Measurements from ENCODE around the gene MARS1. TPM values are rescaled to one million over a fixed set of nuclear protein-coding genes. Genes with fewer than 3 reads are reported as not detected.

The MARS1 gene
- total and polyA plus RNA-seq, 9 donors: 82.0 to 99.3 (median 91.0) TPM

DNA sequence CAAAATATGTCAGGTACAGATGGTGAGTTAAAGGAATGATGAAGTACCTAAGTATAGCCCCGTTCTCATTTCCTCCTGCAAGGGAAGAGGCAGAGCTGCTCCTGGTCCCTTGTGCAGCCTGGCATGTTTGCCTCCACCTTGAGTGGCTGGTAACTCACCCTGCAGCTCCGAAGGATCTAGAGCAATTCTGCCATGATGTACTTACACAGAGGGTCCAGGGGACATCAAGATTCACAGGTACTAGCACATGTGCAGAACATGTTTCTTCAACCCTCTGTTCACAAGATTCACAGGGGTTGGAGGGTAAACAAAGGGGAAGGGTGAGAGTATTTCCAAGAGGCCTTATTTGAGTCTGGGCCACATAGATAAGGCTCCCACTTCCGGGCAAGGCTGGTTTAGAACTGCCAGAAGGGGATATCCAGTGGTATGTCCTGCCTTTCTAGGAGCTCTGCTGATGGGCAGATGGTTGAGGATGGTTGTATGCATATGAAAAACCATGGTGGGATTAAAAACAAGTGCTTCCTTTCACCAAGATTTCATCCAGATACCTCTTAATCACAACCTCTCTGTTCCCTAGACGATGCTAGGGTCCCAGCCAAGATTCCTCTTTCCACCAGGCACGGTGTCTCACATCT lies 51.4 kb downstream of the MARS1 start:
- WGBS (ENCODE audit: insufficient coverage): 86% methylated on average over 2 of the region's 5 CpGs
- H3K27ac ChIP-seq (ENCODE audit: low read length): no peak overlapping the region
- no peak for DNase-seq
- no peaks in the 10 kb centered on the region for H3K4me1 ChIP-seq (ENCODE audit: control insufficient read depth, insufficient read depth, low read length)
- H3K36me3 ChIP-seq (ENCODE audit: control insufficient read depth, insufficient read depth, low read length): peaks cover 65% of the 10 kb centered on the region
- no peaks in the 10 kb centered on the region for H3K27me3 ChIP-seq (ENCODE audit: control insufficient read depth, insufficient read depth, low read length)
- no peaks in the 10 kb centered on the region for H3K9me3 ChIP-seq (replicated peaks; ENCODE audit: control insufficient read depth, low read depth, low read length)
- no peak overlapping the region for H3K4me3 ChIP-seq (ENCODE audit: low read length)

DNA sequence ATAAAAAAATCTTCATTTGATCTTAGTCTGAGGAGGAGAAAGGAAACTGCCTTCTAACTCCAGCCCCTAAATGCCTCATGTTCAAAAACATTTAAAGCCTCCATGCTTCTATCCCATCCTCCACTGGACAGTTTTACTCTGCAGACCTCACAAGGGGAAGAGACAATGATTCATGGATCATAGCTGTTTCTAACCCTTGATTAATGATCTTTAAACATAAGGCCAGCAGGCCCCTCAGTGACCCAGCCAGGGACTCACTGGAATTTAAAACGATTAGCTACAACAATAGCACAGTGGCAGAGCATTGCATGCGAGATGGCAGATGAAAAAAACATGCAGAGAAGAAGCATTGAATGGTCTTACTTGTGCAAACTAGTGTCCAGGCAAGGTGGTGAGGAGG lies 53.1 kb downstream of the MARS1 start:
- 80% methylated on average over 1 of the region's 2 CpGs for WGBS (ENCODE audit: insufficient coverage)
- DNase-seq: no peak
- no peak overlapping the region for H3K27ac ChIP-seq (ENCODE audit: low read length)
- H3K4me1 ChIP-seq (ENCODE audit: control insufficient read depth, insufficient read depth, low read length): peaks cover 5% of the 10 kb centered on the region
- peaks cover 48% of the 10 kb centered on the region for H3K36me3 ChIP-seq (ENCODE audit: control insufficient read depth, insufficient read depth, low read length)
- no peaks in the 10 kb centered on the region for H3K9me3 ChIP-seq (replicated peaks; ENCODE audit: control insufficient read depth, low read depth, low read length)
- H3K27me3 ChIP-seq (ENCODE audit: control insufficient read depth, insufficient read depth, low read length): no peaks in the 10 kb centered on the region
- no peak overlapping the region for H3K4me3 ChIP-seq (ENCODE audit: low read length)

DNA sequence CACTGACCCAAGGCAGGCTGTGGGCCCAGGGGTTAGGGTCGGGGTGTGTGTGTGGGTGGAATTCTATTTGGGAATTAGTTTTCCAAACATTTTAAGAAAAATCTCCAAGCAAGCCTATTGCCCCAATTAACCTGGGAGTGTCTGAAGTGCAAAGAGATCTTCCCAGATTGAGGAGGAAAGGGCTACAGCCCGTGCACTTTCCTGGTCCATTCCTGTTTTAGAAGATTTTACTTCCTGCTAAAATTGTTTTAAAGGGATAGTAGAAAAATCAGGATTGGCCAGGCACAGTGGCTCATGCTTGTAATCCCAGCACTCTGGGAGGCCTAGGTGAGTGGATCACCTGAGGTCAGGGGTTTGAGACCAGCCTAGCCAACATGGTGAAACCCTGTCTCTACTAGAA lies 53.8 kb downstream of the MARS1 start:
- Histone ChIP-seq H3K36me3 (ENCODE audit: control insufficient read depth, insufficient read depth, low read length) (peaks cover 41% of the 10 kb centered on the region), H3K27me3 (ENCODE audit: control insufficient read depth, insufficient read depth, low read length) (no peaks in the 10 kb centered on the region)

DNA sequence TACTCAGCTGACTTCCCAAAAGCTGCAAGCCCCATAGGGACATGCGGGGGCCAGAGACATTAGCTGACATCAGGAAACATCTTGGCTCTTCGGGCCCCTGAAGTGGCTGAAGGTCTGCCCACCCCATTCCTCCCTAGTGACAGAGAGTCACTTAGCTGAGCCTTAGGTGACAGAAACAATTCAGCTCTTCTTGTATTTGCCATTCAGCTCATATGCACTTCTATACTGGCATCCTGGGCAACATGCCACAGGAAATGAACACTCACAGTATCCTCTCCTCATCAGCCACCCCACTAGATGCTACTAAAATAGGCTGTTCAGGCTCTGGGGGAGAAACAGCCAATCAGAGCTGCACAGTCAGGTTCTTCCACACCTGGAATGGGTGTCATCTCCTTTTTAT lies 55.7 kb downstream of the MARS1 start:
- no peaks in the 10 kb centered on the region for H3K9me3 ChIP-seq (replicated peaks; ENCODE audit: control insufficient read depth, low read depth, low read length)
- WGBS (ENCODE audit: insufficient coverage): 90% methylated on average over 1 of the region's 2 CpGs
- no peak for DNase-seq
- peaks cover 10% of the 10 kb centered on the region for H3K4me1 ChIP-seq (ENCODE audit: control insufficient read depth, insufficient read depth, low read length)
- H3K4me3 ChIP-seq (ENCODE audit: low read length): no peak overlapping the region
- H3K27ac ChIP-seq (ENCODE audit: low read length): no peak overlapping the region
- H3K36me3 ChIP-seq (ENCODE audit: control insufficient read depth, insufficient read depth, low read length): peaks cover 25% of the 10 kb centered on the region
- H3K27me3 ChIP-seq (ENCODE audit: control insufficient read depth, insufficient read depth, low read length): peaks cover 4% of the 10 kb centered on the region

More for the DNA sequence above, 53.8 kb downstream of the MARS1 start:
- no peak overlapping the region for H3K27ac ChIP-seq (ENCODE audit: low read length)
- H3K4me1 ChIP-seq (ENCODE audit: control insufficient read depth, insufficient read depth, low read length): peaks cover 10% of the 10 kb centered on the region
- no peak for DNase-seq
- H3K4me3 ChIP-seq (ENCODE audit: low read length): no peak overlapping the region
- 57% methylated on average over 1 of the region's 2 CpGs for WGBS (ENCODE audit: insufficient coverage)
- no peaks in the 10 kb centered on the region for H3K9me3 ChIP-seq (replicated peaks; ENCODE audit: control insufficient read depth, low read depth, low read length)

DNA sequence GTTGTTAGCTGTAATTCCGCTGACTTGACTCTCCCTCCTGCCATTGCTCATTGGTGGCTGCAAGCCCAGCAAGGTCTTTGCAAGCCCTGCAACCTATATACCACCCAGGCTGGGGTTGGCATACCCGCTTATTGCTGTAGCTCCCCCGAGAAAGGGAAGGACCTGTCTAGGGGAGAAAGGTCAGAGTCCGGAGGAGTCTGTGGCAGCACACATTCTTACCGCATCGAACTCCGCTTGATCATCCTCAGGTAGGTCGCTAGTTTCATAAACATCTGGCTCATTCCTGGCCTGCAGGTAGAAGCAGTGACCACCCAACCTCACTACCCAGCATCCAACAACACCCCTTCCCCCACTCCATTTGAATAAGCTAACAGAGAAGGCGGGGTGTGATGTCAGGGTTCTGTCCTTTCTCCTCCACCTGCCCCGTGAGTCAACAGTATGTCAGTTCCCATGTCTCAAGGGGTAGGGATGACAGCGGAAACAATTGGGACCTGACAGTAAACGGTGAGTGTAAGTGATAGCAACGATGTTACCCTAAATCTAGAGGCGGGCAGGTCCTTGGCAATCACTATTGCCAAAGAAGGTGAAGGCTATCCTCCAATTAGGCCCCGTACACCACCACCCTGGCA lies 58.1 kb downstream of the MARS1 start:
- WGBS (ENCODE audit: insufficient coverage): 67% methylated on average over 7 of the region's 15 CpGs
- H3K36me3 ChIP-seq (ENCODE audit: control insufficient read depth, insufficient read depth, low read length): peaks cover 13% of the 10 kb centered on the region
- DNase-seq: no peak
- H3K27ac ChIP-seq (ENCODE audit: low read length): peak overlapping the region; percentile 78
- peaks cover 13% of the 10 kb centered on the region for H3K4me1 ChIP-seq (ENCODE audit: control insufficient read depth, insufficient read depth, low read length)
- peaks cover 27% of the 10 kb centered on the region for H3K27me3 ChIP-seq (ENCODE audit: control insufficient read depth, insufficient read depth, low read length)
- no peaks in the 10 kb centered on the region for H3K9me3 ChIP-seq (replicated peaks; ENCODE audit: control insufficient read depth, low read depth, low read length)
- H3K4me3 ChIP-seq (ENCODE audit: low read length): peak overlapping the region; percentile 99

DNA sequence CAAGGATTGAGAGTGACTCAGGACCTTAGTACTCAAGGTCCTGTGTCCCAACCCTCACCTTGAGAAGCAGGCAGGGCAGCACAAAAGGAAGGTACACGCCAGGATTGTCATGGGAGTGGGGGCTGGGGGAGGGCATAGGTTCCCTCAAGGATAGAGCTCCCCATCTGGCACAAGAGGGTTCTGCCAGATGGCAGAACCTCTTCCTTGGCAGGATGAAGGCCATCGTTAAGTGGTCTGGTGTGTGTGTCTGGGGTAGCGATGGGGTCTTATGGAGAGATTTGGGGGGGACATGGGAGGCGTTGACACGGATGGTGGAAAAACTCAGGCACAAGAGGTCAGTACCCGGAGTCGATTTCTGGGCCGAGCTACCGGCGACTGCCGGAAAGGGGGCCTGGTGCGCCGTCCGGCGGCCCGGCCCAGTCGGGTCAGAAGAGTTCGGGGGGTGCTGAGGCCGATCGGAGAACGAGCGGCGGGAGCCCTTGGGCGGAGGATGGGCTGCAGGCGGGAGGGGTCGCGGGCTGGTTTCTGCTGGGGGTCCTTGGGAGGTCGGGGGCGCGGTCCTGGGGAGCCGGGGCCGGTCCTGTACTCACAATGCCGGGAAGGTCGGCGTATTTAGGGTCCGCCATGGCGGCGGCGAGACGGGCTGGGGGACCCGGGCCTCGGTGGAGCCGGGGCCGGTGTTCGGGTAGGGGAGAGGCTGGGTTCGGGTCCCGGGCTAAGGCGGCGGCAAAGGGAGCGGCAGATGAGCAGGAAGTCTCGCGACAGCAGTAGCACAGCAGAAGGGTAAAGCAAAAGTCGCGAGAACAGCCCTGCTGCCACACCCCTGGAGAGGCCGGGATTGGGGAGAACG lies 58.8 kb downstream of the MARS1 start, which contains the start of gene DCTN2:
Gene DCTN2, minus strand, starts transcription at position 755 of the 850 bp plus-strand sequence. Its CDS starts 129 bp downstream, at position 626.
- Histone ChIP-seq H3K27ac (ENCODE audit: low read length) (peak within 1 kb of the TSS; percentile 78), H3K9me3 (replicated peaks; ENCODE audit: control insufficient read depth, low read depth, low read length) (no peaks in the 10 kb centered on the region), H3K4me1 (ENCODE audit: control insufficient read depth, insufficient read depth, low read length) (peaks cover 13% of the 10 kb centered on the region), H3K36me3 (ENCODE audit: control insufficient read depth, insufficient read depth, low read length) (peaks cover 5% of the 10 kb centered on the region), H3K4me3 (ENCODE audit: low read length) (peak within 1 kb of the TSS; percentile 99), H3K27me3 (ENCODE audit: control insufficient read depth, insufficient read depth, low read length) (peaks cover 33% of the 10 kb centered on the region)
- under 1% methylated on average over 56 of the region's 56 CpGs for WGBS (ENCODE audit: insufficient coverage)
- peak; percentile 99 for DNase-seq

DNA sequence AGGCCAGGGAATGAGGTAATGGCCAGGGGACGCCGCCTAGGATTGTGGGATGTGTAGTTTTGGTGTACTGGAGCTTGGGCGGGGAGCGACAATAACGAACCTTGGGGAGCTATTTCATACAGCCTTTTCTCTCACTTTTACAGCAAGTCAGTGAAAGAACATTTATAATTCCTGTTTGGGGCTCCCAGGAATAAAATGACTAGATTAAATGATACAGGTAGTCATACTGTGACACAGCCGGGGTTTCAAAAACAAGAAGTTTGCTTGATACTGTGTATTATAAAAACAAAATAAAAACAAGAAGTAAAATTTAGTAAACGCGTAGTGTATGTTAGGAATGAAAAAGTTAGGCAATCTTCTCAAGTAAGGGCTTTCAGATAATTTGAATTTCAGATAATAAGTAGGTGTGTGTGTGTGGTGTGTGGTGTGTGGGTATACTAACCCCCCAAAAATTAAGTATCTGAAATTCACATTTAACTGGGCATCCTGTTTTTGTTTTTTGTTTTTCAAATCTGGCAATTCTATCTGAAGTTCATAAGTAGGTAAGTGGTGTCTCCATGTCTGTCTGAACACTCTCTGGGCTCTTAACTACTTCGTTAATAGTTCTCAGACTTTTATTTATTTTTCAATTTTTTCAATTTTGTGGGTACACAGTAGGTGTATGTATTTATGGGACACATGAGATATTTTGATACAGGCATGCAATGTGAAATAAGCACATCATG lies 59.6 kb downstream of the MARS1 start:
- Histone ChIP-seq H3K36me3 (ENCODE audit: control insufficient read depth, insufficient read depth, low read length) (peaks cover 2% of the 10 kb centered on the region), H3K4me3 (ENCODE audit: low read length) (peak overlapping the region; percentile 99), H3K27me3 (ENCODE audit: control insufficient read depth, insufficient read depth, low read length) (peaks cover 41% of the 10 kb centered on the region), H3K9me3 (replicated peaks; ENCODE audit: control insufficient read depth, low read depth, low read length) (no peaks in the 10 kb centered on the region), H3K4me1 (ENCODE audit: control insufficient read depth, insufficient read depth, low read length) (peaks cover 13% of the 10 kb centered on the region), H3K27ac (ENCODE audit: low read length) (no peak overlapping the region)
- DNase-seq: no peak
- WGBS (ENCODE audit: insufficient coverage): no CpG with 5 or more reads among the region's 9 CpGs

DNA sequence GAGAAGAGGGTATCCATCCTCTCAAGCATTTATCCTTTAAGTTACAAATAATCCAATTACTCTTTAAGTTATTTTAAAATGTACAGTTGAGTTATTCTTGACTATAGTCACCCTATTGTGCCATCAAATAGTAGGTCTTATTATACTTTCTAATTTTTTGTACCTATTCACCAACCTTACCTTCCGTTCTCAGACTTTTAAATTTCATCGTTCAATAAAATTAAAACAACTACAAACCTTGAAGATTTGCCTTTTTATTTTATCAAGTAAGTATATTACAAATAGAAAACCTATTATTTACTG lies 60.1 kb downstream of the MARS1 start:
- no peak for DNase-seq
- H3K9me3 ChIP-seq (replicated peaks; ENCODE audit: control insufficient read depth, low read depth, low read length): no peaks in the 10 kb centered on the region
- H3K27me3 ChIP-seq (ENCODE audit: control insufficient read depth, insufficient read depth, low read length): peaks cover 46% of the 10 kb centered on the region
- no peak overlapping the region for H3K4me3 ChIP-seq (ENCODE audit: low read length)
- WGBS (ENCODE audit: insufficient coverage): no CpG with 5 or more reads among the region's 2 CpGs
- H3K27ac ChIP-seq (ENCODE audit: low read length): no peak overlapping the region
- peaks cover 2% of the 10 kb centered on the region for H3K36me3 ChIP-seq (ENCODE audit: control insufficient read depth, insufficient read depth, low read length)
- peaks cover 13% of the 10 kb centered on the region for H3K4me1 ChIP-seq (ENCODE audit: control insufficient read depth, insufficient read depth, low read length)

DNA sequence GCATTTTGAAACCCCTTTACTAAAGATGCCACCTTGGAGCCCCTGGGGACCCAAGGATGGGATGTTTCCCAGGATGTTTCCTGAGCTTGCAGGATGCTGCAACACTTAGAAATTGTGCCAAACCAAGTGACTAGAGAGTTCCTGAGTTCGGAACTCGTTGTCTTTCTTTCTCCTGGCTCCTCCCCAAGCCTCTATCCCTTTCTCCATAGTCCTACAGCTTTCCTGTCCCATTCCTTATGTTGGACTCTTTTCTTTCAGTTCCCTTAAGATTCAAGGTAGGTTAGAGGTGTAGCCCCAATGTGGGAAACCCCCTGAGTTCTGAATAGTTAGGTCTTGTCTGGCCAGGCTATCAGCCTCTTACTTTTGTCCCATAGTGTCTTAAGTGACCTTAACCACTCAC lies 60.6 kb downstream of the MARS1 start:
- DNase-seq: no peak
- Histone ChIP-seq H3K27ac (ENCODE audit: low read length) (no peak overlapping the region), H3K9me3 (replicated peaks; ENCODE audit: control insufficient read depth, low read depth, low read length) (no peaks in the 10 kb centered on the region), H3K36me3 (ENCODE audit: control insufficient read depth, insufficient read depth, low read length) (peaks cover under 1% of the 10 kb centered on the region), H3K4me1 (ENCODE audit: control insufficient read depth, insufficient read depth, low read length) (peaks cover 13% of the 10 kb centered on the region), H3K4me3 (ENCODE audit: low read length) (no peak overlapping the region), H3K27me3 (ENCODE audit: control insufficient read depth, insufficient read depth, low read length) (peaks cover 51% of the 10 kb centered on the region)
- WGBS (ENCODE audit: insufficient coverage): no CpG with 5 or more reads among the region's 2 CpGs

All from muscle of leg (tissue), 11 donors.